Activated T-helper 1 cell treated with Interleukin-2 at 50 U/mL for 16 hours (primary cell): ENCODE data around the gene CLEC4M.
"Not testable (repeated sequence)": the region's sequence is repeated elsewhere in the genome, so short reads cannot be mapped to it uniquely, and the experiment has no call there.

Source experiments
- DNase-seq: peaks from one replicate; pipeline ENCODE4 v3.0.0-alpha.2; 2020; ENCODE audit warnings: low read depth

CLEC4M gene

GRCh38 chr19:7773841-7774240, 10.8 kb downstream of the CLEC4M start:
- no peak for DNase-seq

- DNase-seq: no peak
These were observed 12.7 kb downstream of the CLEC4M start for GRCh38 chr19:7775761-7776160.

GRCh38 chr19:7778081-7778480, 15.0 kb downstream of the CLEC4M start:
- no peak for DNase-seq

GRCh38 chr19:7779631-7780486, 16.8 kb downstream of the CLEC4M start:
- no peak for DNase-seq

- no peak for DNase-seq
These were observed 18.1 kb downstream of the CLEC4M start for GRCh38 chr19:7781157-7781556.

- DNase-seq: no peak
These were observed 21.0 kb downstream of the CLEC4M start for GRCh38 chr19:7783991-7784423.

GRCh38 chr19:7784856-7785255, 21.8 kb downstream of the CLEC4M start:
- DNase-seq: no peak

- DNase-seq: no peak
These were observed 24.1 kb downstream of the CLEC4M start for GRCh38 chr19:7787141-7787540.

GRCh38 chr19:7787602-7788177, 24.6 kb downstream of the CLEC4M start:
- DNase-seq: no peak

GRCh38 chr19:7788178-7788932, 25.3 kb downstream of the CLEC4M start:
- no peak for DNase-seq

GRCh38 chr19:7788933-7789323, 25.9 kb downstream of the CLEC4M start:
- DNase-seq: no peak

GRCh38 chr19:7789447-7789846, 26.4 kb downstream of the CLEC4M start:
- peak; percentile 9 for DNase-seq

GRCh38 chr19:7790416-7790815, 27.4 kb downstream of the CLEC4M start:
- no peak for DNase-seq

- no peak for DNase-seq
These were observed 29.2 kb downstream of the CLEC4M start for GRCh38 chr19:7792281-7792680.

- not testable (repeated sequence) for DNase-seq
These were observed 29.7 kb downstream of the CLEC4M start for GRCh38 chr19:7792701-7793100.

- DNase-seq: no peak
These were observed 30.4 kb downstream of the CLEC4M start for GRCh38 chr19:7793493-7793892.

- no peak for DNase-seq
These were observed 32.6 kb downstream of the CLEC4M start for GRCh38 chr19:7795555-7796161.

GRCh38 chr19:7799640-7800355, 36.8 kb downstream of the CLEC4M start:
- peak; percentile 11 for DNase-seq

GRCh38 chr19:7801020-7801570, 38.1 kb downstream of the CLEC4M start:
- DNase-seq: no peak

GRCh38 chr19:7806234-7806633, 43.2 kb downstream of the CLEC4M start:
- no peak for DNase-seq

- DNase-seq: no peak
These were observed 43.8 kb downstream of the CLEC4M start for GRCh38 chr19:7806876-7807275.
